ENCODE results near the gene LZTFL1.
"Not testable (repeated sequence)": the region's sequence is repeated elsewhere in the genome, so short reads cannot be mapped to it uniquely, and the experiment has no call there.

- TF ChIP-seq, protein P1, sequence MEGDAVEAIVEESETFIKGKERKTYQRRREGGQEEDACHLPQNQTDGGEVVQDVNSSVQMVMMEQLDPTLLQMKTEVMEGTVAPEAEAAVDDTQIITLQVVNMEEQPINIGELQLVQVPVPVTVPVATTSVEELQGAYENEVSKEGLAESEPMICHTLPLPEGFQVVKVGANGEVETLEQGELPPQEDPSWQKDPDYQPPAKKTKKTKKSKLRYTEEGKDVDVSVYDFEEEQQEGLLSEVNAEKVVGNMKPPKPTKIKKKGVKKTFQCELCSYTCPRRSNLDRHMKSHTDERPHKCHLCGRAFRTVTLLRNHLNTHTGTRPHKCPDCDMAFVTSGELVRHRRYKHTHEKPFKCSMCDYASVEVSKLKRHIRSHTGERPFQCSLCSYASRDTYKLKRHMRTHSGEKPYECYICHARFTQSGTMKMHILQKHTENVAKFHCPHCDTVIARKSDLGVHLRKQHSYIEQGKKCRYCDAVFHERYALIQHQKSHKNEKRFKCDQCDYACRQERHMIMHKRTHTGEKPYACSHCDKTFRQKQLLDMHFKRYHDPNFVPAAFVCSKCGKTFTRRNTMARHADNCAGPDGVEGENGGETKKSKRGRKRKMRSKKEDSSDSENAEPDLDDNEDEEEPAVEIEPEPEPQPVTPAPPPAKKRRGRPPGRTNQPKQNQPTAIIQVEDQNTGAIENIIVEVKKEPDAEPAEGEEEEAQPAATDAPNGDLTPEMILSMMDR (IDR thresholded peaks at IDR 0.05): not testable (repeated sequence)
- not testable (repeated sequence) for TF ChIP-seq POLR2A (IDR thresholded peaks at IDR 0.05)
These were observed 15.1 kb upstream of the LZTFL1 start for GRCh38 chr3:45857024-45857423.

Measured in gastroesophageal sphincter (tissue), 3 donors.